B cell (primary cell): ENCODE measurements around the gene CTNND1.

Source experiments
- CTCF ChIP-seq: fragments of 200-600 bp; IDR thresholded peaks from one replicate; pipeline ENCODE4 v1.8.0; 2022; ENCODE audit warnings: antibody characterized with exemption, mild to moderate bottlenecking
- EZH2 ChIP-seq: IDR thresholded peaks from 2 replicates; pipeline ENCODE4 v1.6.1; 2012; ENCODE audit warnings: borderline replicate concordance, low read depth, mild to moderate bottlenecking, moderate library complexity, low read length; ENCODE audit not compliant: insufficient read depth, poor library complexity, severe bottlenecking

GRCh38 chr11:57834852-57835251 is 73.2 kb downstream of the CTNND1 start:
- TF ChIP-seq EZH2 (no peak), CTCF (no peak)
